RWPE1 (cell line): Measurements from ENCODE around the gene AHI1.
"Not testable (repeated sequence)": the region's sequence is repeated elsewhere in the genome, so short reads cannot be mapped to it uniquely, and the experiment has no call there.

Source experiments
- CTCF ChIA-PET: fragments of 350-600 bp; sonication (Branson Sonifier 250); formaldehyde crosslinking; extraction: SDS; loops from one replicate; lab custom pipeline; 2021; lab: Yijun Ruan, JAX
- POLR2A ChIA-PET: fragments of 400-600 bp; formaldehyde crosslinking; extraction: SDS; loops from one replicate; lab custom pipeline; 2020; ENCODE audit warnings: antibody characterized with exemption; ENCODE audit not compliant: low non-redundant PET; lab: Yijun Ruan, JAX
- DNase-seq: peaks from one replicate; pipeline ENCODE4 v3.0.0; 2012; ENCODE audit warnings: low spot score
- H3K27ac ChIP-seq: fragments of 450-650 bp; 2 replicates; pipeline ENCODE4 v1.5.1; 2017
- CTCF ChIP-seq: fragments of 450-650 bp; conservative IDR thresholded peaks from 2 replicates; pipeline ENCODE4 v1.5.1; 2017; ENCODE audit warnings: low read depth, mild to moderate bottlenecking

Gene AHI1

GRCh38 chr6:135254471-135254870 is 243.1 kb downstream of the AHI1 start:
- no peak for DNase-seq
- ChIA-PET CTCF (no interaction called here), POLR2A (no interaction called here)
- no peak for TF ChIP-seq CTCF
- no peak overlapping the region for H3K27ac ChIP-seq

GRCh38 chr6:135251498-135252441 is 245.8 kb downstream of the AHI1 start:
- ChIA-PET POLR2A (no interaction called here), CTCF (no interaction called here)
- DNase-seq: no peak
- TF ChIP-seq CTCF: no peak
- no peak overlapping the region for H3K27ac ChIP-seq

- CTCF ChIA-PET: no interaction called here
Measured at GRCh38 chr6:135250751-135251497, 246.6 kb downstream of the AHI1 start.

GRCh38 chr6:135250234-135250633 is 247.3 kb downstream of the AHI1 start:
- TF ChIP-seq CTCF: no peak
- H3K27ac ChIP-seq: no peak overlapping the region
- POLR2A ChIA-PET: no interaction called here
- no peak for DNase-seq
- CTCF ChIA-PET: no interaction called here

More at GRCh38 chr6:135250751-135251497, 246.6 kb downstream of the AHI1 start:
- TF ChIP-seq CTCF: no peak
- H3K27ac ChIP-seq: no peak overlapping the region
- DNase-seq: no peak
- POLR2A ChIA-PET: no interaction called here

GRCh38 chr6:135246412-135247012 is 251.0 kb downstream of the AHI1 start:
- H3K27ac ChIP-seq, CTCF ChIA-PET, DNase-seq, POLR2A ChIA-PET: not testable (repeated sequence)

- no peak for TF ChIP-seq CTCF
- DNase-seq: no peak
- ChIA-PET POLR2A (no interaction called here), CTCF (interaction anchor here (0.6 kb wide), 1 partner anchor 17 kb away, joined by 4 read pairs; no protein-coding TSS in a partner anchor)
- no peak overlapping the region for H3K27ac ChIP-seq
Measured at GRCh38 chr6:135244805-135245204, 252.7 kb downstream of the AHI1 start.
